Lower leg skin (tissue), 4 donors: ENCODE data around the gene DAGLA. TPM values are rescaled to one million over a fixed set of nuclear protein-coding genes. Genes with fewer than 3 reads are reported as not detected.

Experiments used
- DNase-seq, 2 donors: peaks; one replicate each; pipeline ENCODE4 v3.0.0-alpha.2; 2019; ENCODE audit warnings: low spot score in 2 of 2
- H3K4me3 ChIP-seq: fragments of 200-600 bp; sonication (generic); 2 replicates; pipeline ENCODE4 v1.5.1; 2017; ENCODE audit warnings: mild to moderate bottlenecking, low read depth; ENCODE audit not compliant: poor library complexity, severe bottlenecking
- CTCF ChIP-seq, 3 donors: fragments of 450-650 bp; IDR thresholded peaks; one replicate each; pipeline ENCODE4 v1.5.1; 2016; ENCODE audit warnings: antibody characterized with exemption in 3 of 3, mild to moderate bottlenecking in 3 of 3, moderate library complexity in 2 of 3
- POLR2A ChIP-seq, 2 donors: fragments of 450-650 bp; IDR thresholded peaks; one replicate each; pipeline ENCODE4 v1.6.1; 2016 to 2017; ENCODE audit warnings: antibody characterized with exemption in 2 of 2, mild to moderate bottlenecking in 1 of 2, moderate library complexity in 1 of 2
- WGBS, 2 donors: methylation state at CpG; one replicate each; pipeline ENCODE4 v1.1.5; 2018; 5-methylcytosine and 5-hydroxymethylcytosine counted together
- intact Hi-C: fragments of 100-400 bp; cut with DNase I; formaldehyde crosslinking; loops from one replicate; pipeline ENCODE4 v1.15.0; 2023; ENCODE audit warnings: low total_unique reads
- total RNA-seq, 4 donors: library from RNA; depleted of rRNA; stranded (reverse); fragments of >200 nt; gene quantifications; one replicate each; pipeline ENCODE4 v1.1.0, GENCODE V29; 2016

DAGLA gene
- total RNA-seq, 4 donors from 2014 or later: 0.23 to 1.8 (median 0.79) TPM

DNA sequence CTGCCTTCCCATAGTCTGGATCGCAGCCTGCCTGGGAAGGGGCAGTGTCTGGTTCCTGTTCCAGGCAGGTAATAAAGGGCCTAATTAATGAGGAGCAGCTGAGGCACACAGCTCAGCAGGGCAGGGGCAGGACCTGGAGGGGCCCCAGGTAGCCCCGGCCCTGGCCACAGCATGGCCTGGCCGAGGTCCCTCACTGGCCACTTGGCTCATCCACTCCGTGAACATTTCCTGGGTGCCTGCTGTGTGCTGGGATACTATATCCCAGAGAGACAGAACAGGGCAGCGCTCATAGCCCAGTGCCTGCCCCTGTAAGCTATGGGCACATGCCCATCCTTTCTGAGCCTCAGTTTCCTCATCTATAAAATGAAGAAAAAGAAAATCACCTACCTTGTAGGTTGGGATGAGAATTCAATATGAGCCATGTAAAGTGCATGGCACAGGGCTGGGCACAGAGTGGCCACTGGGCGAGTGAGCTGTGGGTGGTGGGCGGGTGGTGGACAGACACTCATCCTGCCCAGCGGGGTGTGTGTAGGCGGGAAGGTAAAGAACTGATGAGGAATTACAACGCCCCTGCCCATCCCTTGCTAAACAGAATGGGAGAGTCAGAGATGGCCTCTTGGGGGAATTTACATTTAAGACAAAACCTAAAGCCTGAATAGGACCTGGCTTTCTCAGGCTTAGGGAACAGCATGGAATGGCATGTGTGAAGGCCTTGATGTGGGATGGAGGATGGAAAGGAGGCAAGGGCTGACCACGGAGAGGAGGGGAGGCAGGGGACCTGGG, 81.4 kb downstream of the DAGLA start:
- intact Hi-C loops: no loop called here
- no peak for DNase-seq
- H3K4me3 ChIP-seq: no peak overlapping the region
- TF ChIP-seq POLR2A (IDR thresholded peaks at IDR 0.05) (no peak), CTCF (IDR thresholded peaks at IDR 0.05) (no peak)
- 74 to 86% methylated on average over 11 of the region's 11 CpGs for WGBS, 2 donors

DNA sequence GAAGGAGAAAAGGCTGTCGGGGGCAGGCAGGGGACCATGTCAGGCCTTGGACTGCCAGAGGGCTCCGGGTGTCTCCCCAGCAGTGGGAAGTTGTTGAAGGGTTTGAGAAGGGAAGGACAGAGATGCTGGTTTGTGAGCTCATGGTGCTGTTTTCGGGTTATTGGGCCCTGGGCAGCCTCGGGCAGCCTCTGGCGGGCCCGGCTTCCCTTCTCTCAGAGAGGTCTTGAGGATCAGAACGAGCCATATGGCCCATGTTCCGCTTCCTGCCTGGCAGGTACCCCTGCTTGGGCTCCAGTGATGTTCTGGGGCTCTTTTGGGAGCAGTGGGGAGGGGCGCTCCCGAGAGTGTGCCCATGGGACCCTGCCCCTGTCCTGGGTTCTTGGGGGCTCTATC, 82.0 kb downstream of the DAGLA start:
- 61 to 70% methylated on average over 8 to 10 of the region's 10 CpGs for WGBS, 2 donors
- intact Hi-C loops: no loop called here
- no peak for DNase-seq
- TF ChIP-seq POLR2A (IDR thresholded peaks at IDR 0.05) (no peak), CTCF (IDR thresholded peaks at IDR 0.05) (no peak)
- H3K4me3 ChIP-seq: no peak overlapping the region

GRCh38 chr11:61762798-61763197, 82.6 kb downstream of the DAGLA start:
- no peak for TF ChIP-seq POLR2A (IDR thresholded peaks at IDR 0.05)
- WGBS, 2 donors: 24 to 25% methylated on average over 15 of the region's 15 CpGs
- H3K4me3 ChIP-seq: no peak overlapping the region
- no peak for DNase-seq
- intact Hi-C loops: no loop called here

DNA sequence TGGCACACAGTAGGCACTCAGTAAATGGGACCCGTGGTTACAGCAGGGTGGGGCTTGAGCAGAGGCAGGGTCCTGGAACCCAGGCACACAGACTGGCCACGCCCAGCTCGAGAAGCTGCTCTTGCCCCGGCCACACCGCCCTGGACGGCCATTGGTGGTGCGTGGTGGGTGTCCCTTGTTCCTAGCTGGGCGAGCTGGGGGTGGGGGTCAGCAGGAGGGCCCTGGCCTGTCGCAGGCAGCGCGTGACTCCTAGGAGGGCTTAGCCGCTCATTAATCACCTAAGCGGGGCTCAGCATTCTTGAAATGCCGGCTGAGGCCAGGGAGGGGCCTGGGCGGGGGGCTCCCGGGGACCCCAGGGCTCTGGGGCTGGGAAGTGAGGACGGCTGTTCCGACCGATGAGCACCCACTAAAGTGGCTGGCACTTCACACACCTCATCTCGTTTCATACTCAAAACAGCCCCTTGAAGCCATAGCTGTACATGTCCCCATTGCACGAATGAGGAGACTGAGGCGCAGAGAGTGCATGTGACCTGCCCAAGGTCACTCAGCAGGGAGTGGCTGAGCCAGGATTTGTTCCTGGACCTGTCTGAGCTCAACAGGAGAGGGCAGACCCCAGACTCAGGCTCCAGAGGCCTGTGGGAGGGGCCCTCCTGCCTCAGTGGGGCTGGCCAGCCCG, 83.9 kb downstream of the DAGLA start:
- WGBS, 2 donors: 46 to 62% methylated on average over 20 of the region's 23 CpGs
- DNase-seq: no peak
- no peak overlapping the region for H3K4me3 ChIP-seq
- intact Hi-C loops: no loop called here
- TF ChIP-seq CTCF (IDR thresholded peaks at IDR 0.05) (no peak), POLR2A (IDR thresholded peaks at IDR 0.05) (no peak)

GRCh38 chr11:61764606-61765260, 84.5 kb downstream of the DAGLA start:
- H3K4me3 ChIP-seq: no peak overlapping the region
- 40 to 68% methylated on average over 14 to 18 of the region's 22 CpGs for WGBS, 2 donors
- intact Hi-C loops: no loop called here
- no peak for DNase-seq
- TF ChIP-seq POLR2A (IDR thresholded peaks at IDR 0.05) (no peak), CTCF (IDR thresholded peaks at IDR 0.05) (no peak)
